HEK293 (cell line): ENCODE data around the gene MTA1.

Experiments used
- CTCF ChIA-PET: fragments of 350-600 bp; formaldehyde crosslinking; extraction: SDS; loops from one replicate; lab custom pipeline; 2021; ENCODE audit warnings: antibody characterized with exemption; lab: Yijun Ruan, JAX
- POLR2A ChIA-PET: fragments of 300-600 bp; formaldehyde crosslinking; extraction: SDS; loops from one replicate; lab custom pipeline; 2020; ENCODE audit warnings: antibody characterized with exemption, inconsistent platforms; lab: Yijun Ruan, JAX
- H3K27ac ChIP-seq: fragments of 200-500 bp; sonication (Bioruptor generic); 2 replicates; pipeline ENCODE4 v1.5.1; 2014; ENCODE audit warnings: low read depth, low read length, control low read depth, inconsistent platforms; ENCODE audit errors: extremely low read depth
- H3K36me3 ChIP-seq, 2 experiments: fragments of 200-500 bp in 1 of 2; sonication (Bioruptor generic) in 1 of 2; 1 replicate in 1 of 2; 2 replicates in 1 of 2; pipeline ENCODE4 v1.5.1; 2014 to 2017; ENCODE audit warnings: inconsistent platforms in 2 of 2, low read length in 2 of 2; ENCODE audit not compliant: control insufficient read depth in 2 of 2, insufficient read depth in 1 of 2
- H3K4me1 ChIP-seq: fragments of 200-500 bp; sonication (Bioruptor generic); 2 replicates; pipeline ENCODE4 v1.5.1; 2014; ENCODE audit warnings: mild to moderate bottlenecking, low read length, inconsistent platforms; ENCODE audit not compliant: control insufficient read depth, insufficient read depth
- H3K4me3 ChIP-seq: 2 replicates; pipeline ENCODE4 v1.5.1; 2011; ENCODE audit warnings: low read depth, mild to moderate bottlenecking, control low read depth, low read length, moderate library complexity
- H3K9me3 ChIP-seq: fragments of 200-500 bp; sonication (Bioruptor generic); 2 replicates; pipeline ENCODE4 v1.5.1; 2014; ENCODE audit warnings: low read depth, low read length, inconsistent platforms; ENCODE audit not compliant: control insufficient read depth, insufficient read depth
- BCL11A ChIP-seq: fragments of 450-650 bp; formaldehyde crosslinking; IDR thresholded peaks from 2 replicates; pipeline ENCODE4 v1.5.1; 2016; ENCODE audit warnings: low read depth, missing biosample characterization, missing genetic modification characterization
- FEZF1 ChIP-seq: fragments of 450-650 bp; formaldehyde crosslinking; IDR thresholded peaks from 2 replicates; pipeline ENCODE4 v1.5.1; 2016; ENCODE audit warnings: missing biosample characterization, missing genetic modification characterization
- HOXD13 ChIP-seq: sonication (generic); formaldehyde crosslinking; IDR thresholded peaks from 2 replicates; pipeline ENCODE4 v1.8.0; 2022; ENCODE audit warnings: missing genetic modification reagents, borderline replicate concordance
- KLF10 ChIP-seq: fragments of 450-650 bp; IDR thresholded peaks from 2 replicates; pipeline ENCODE4 v1.5.1; 2018; ENCODE audit warnings: missing biosample characterization, mild to moderate bottlenecking, missing genetic modification characterization
- KLF9 ChIP-seq: fragments of 450-650 bp; formaldehyde crosslinking; IDR thresholded peaks from 2 replicates; pipeline ENCODE4 v1.5.1; 2016; ENCODE audit warnings: missing biosample characterization, missing genetic modification characterization, low read depth
- SP7 ChIP-seq: fragments of 450-650 bp; formaldehyde crosslinking; IDR thresholded peaks from 2 replicates; pipeline ENCODE4 v1.5.1; 2016; ENCODE audit warnings: missing biosample characterization, missing genetic modification characterization
- ZFP37 ChIP-seq: fragments of 450-650 bp; formaldehyde crosslinking; IDR thresholded peaks from 2 replicates; pipeline ENCODE4 v1.5.1; 2016; ENCODE audit warnings: missing biosample characterization, missing genetic modification characterization
- ZNF132 ChIP-seq: fragments of 450-650 bp; formaldehyde crosslinking; IDR thresholded peaks from 2 replicates; pipeline ENCODE4 v1.5.1; 2017; ENCODE audit warnings: missing biosample characterization, missing genetic modification characterization, borderline replicate concordance
- ZNF138 ChIP-seq: fragments of 450-650 bp; formaldehyde crosslinking; IDR thresholded peaks from 2 replicates; pipeline ENCODE4 v1.5.1; 2016; ENCODE audit warnings: missing biosample characterization, missing genetic modification characterization, borderline replicate concordance
- ZNF157 ChIP-seq: fragments of 450-650 bp; formaldehyde crosslinking; IDR thresholded peaks from 2 replicates; pipeline ENCODE4 v1.5.1; 2016; ENCODE audit warnings: missing biosample characterization, missing genetic modification characterization
- ZNF169 ChIP-seq: fragments of 450-650 bp; formaldehyde crosslinking; IDR thresholded peaks from 2 replicates; pipeline ENCODE4 v1.5.1; 2016; ENCODE audit warnings: missing biosample characterization, missing genetic modification characterization
- ZNF214 ChIP-seq: fragments of 450-650 bp; formaldehyde crosslinking; IDR thresholded peaks from 2 replicates; pipeline ENCODE4 v1.5.1; 2017; ENCODE audit warnings: missing biosample characterization, mild to moderate bottlenecking, missing genetic modification characterization, borderline replicate concordance
- ZNF274 ChIP-seq, 2 experiments: fragments of 200-500 bp in 1 of 2; fragments of 450-650 bp in 1 of 2; sonication (Bioruptor generic) in 1 of 2; formaldehyde crosslinking in 1 of 2; IDR thresholded peaks; 2 replicates each; pipeline versions ENCODE4 v1.5.1 to v1.6.1; 2014 to 2016; ENCODE audit warnings: borderline replicate concordance in 1 of 2, inconsistent platforms in 1 of 2, low read length in 1 of 2, missing biosample characterization in 1 of 2, missing genetic modification characterization in 1 of 2
- ZNF292 ChIP-seq: fragments of 450-650 bp; formaldehyde crosslinking; IDR thresholded peaks from 2 replicates; pipeline ENCODE4 v1.5.1; 2016; ENCODE audit warnings: low read depth, missing biosample characterization, missing genetic modification characterization, borderline replicate concordance
- ZNF302 ChIP-seq: fragments of 450-650 bp; formaldehyde crosslinking; IDR thresholded peaks from 2 replicates; pipeline ENCODE4 v1.5.1; 2016; ENCODE audit warnings: missing biosample characterization, missing genetic modification characterization, low read depth
- ZNF473 ChIP-seq: fragments of 450-650 bp; formaldehyde crosslinking; IDR thresholded peaks from 2 replicates; pipeline ENCODE4 v1.5.1; 2017; ENCODE audit warnings: missing biosample characterization, missing genetic modification characterization
- ZNF585B ChIP-seq: fragments of 450-650 bp; formaldehyde crosslinking; IDR thresholded peaks from 2 replicates; pipeline ENCODE4 v1.5.1; 2016; ENCODE audit warnings: missing biosample characterization, missing genetic modification characterization
- ZNF76 ChIP-seq: fragments of 450-650 bp; formaldehyde crosslinking; IDR thresholded peaks from 2 replicates; pipeline ENCODE4; 2016; ENCODE audit warnings: low read depth, missing biosample characterization, missing genetic modification characterization, borderline replicate concordance
- TF ChIP-seq, protein P1 (sequence below): fragments of 450-650 bp; formaldehyde crosslinking; IDR thresholded peaks from 2 replicates; pipeline ENCODE4 v1.5.1; 2016; ENCODE audit warnings: missing biosample characterization, missing genetic modification characterization
- TF ChIP-seq, protein P2 (sequence below): IDR thresholded peaks from 2 replicates; pipeline ENCODE4 v1.6.1; 2011; ENCODE audit warnings: mild to moderate bottlenecking, low read depth, low read length, borderline replicate concordance

MTA1 gene

DNA sequence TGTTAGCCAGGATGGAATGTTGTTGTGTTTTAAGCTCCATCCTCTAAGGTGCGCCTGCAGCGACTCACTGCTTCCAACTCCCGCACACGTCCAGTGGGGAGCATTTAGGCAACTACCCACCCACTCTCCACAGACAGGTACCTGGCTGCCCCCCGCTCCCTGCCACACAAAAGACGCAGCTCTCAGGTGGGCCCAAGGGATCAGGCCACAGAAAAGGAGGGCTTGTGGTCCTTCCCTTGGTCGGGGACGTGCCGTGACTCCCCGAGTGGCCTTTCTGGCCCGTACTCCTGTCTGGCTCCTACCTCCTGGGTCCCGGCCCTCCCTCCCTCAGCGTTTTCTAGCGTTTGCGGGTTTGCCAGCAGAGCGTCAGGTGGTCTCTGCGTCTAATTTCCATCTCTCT, 87.6 kb downstream of the MTA1 start:
- H3K4me3 ChIP-seq = no peak overlapping the region
- ChIA-PET CTCF (interaction anchor here (0.6 to 0.9 kb wide), 3 partner anchors 11 to 598 kb away, joined by 3 to 4 read pairs (median 3); no protein-coding TSS in a partner anchor), POLR2A (no interaction called here)
- H3K4me1 ChIP-seq = peaks cover 2% of the 10 kb centered on the region; the same call in 1 of the 2 replicates
- no peak for TF ChIP-seq ZNF302 (tag by site-specific recombination)
- no peak for TF ChIP-seq ZNF585B
- no peak for TF ChIP-seq SP7
- no peak for TF ChIP-seq ZNF157 (tag by site-specific recombination)
- TF ChIP-seq FEZF1 (tag by site-specific recombination) = no peak
- no peak for TF ChIP-seq ZNF169 (tag by site-specific recombination)
- TF ChIP-seq BCL11A (tag by site-specific recombination) = no peak
- TF ChIP-seq ZNF76 (tag by site-specific recombination) = no peak
- TF ChIP-seq, protein P1, sequence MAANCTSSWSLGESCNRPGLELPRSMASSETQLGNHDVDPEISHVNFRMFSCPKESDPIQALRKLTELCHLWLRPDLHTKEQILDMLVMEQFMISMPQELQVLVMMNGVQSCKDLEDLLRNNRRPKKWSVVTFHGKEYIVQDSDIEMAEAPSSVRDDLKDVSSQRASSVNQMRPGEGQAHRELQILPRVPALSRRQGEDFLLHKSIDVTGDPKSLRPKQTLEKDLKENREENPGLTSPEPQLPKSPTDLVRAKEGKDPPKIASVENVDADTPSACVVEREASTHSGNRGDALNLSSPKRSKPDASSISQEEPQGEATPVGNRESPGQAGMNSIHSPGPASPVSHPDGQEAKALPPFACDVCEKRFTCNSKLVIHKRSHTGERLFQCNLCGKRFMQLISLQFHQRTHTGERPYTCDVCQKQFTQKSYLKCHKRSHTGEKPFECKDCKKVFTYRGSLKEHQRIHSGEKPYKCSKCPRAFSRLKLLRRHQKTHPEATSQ (tag by site-specific recombination) = no peak
- no peaks in the 10 kb centered on the region for H3K36me3 ChIP-seq
- no peaks in the 10 kb centered on the region for H3K9me3 ChIP-seq
- H3K27ac ChIP-seq = no peak overlapping the region

DNA sequence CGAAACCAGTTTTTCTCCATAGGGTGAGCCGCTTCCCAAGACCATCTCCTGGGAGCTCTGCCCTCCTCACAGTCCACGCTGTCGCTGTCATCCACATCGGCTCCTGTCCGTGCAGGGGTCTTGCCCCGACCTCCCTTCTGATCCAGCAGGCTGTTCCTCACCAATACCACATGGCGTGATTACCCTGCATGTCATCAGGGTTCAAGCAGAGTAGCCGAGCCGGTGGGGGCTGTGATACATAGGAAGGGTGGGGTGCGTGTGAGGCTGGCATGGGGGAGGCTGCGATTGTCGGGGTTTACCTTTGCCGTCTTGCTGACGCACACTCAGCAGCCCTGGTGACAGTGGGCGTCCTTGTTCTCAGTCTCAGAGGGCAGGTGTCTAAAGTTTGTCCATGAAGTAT, 88.4 kb downstream of the MTA1 start:
- Histone ChIP-seq H3K9me3 (no peaks in the 10 kb centered on the region), H3K27ac (no peak overlapping the region), H3K4me3 (no peak overlapping the region), H3K4me1 (peaks cover 2% of the 10 kb centered on the region; the same call in 1 of the 2 replicates), H3K36me3 (no peaks in the 10 kb centered on the region)
- TF ChIP-seq ZNF274 (IDR thresholded peaks at IDR 0.05; ENCODE audit: low read length) = no peak
- no peak for TF ChIP-seq ZNF274 (tag by site-specific recombination; IDR thresholded peaks at IDR 0.05; ENCODE audit: borderline replicate concordance)
- no peak for TF ChIP-seq ZNF138 (tag by site-specific recombination)
- no peak for TF ChIP-seq ZNF585B
- no peak for TF ChIP-seq ZNF214 (tag by site-specific recombination)
- no peak for TF ChIP-seq BCL11A (tag by site-specific recombination)
- TF ChIP-seq ZNF292 (tag by site-specific recombination) = no peak
- no peak for TF ChIP-seq HOXD13
- TF ChIP-seq KLF9 (tag by site-specific recombination) = no peak
- TF ChIP-seq, protein P2, sequence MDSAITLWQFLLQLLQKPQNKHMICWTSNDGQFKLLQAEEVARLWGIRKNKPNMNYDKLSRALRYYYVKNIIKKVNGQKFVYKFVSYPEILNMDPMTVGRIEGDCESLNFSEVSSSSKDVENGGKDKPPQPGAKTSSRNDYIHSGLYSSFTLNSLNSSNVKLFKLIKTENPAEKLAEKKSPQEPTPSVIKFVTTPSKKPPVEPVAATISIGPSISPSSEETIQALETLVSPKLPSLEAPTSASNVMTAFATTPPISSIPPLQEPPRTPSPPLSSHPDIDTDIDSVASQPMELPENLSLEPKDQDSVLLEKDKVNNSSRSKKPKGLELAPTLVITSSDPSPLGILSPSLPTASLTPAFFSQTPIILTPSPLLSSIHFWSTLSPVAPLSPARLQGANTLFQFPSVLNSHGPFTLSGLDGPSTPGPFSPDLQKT = no peak
- TF ChIP-seq KLF10 = no peak
- no peak for TF ChIP-seq ZNF132 (tag by site-specific recombination)
- TF ChIP-seq, protein P1 (tag by site-specific recombination) = no peak
- TF ChIP-seq ZFP37 = no peak
- TF ChIP-seq ZNF473 (tag by site-specific recombination) = no peak
- ChIA-PET CTCF (interaction anchor here (0.6 kb wide), 1 partner anchor 962 kb away, joined by 3 read pairs; no protein-coding TSS in a partner anchor), POLR2A (no interaction called here)
